Fibroblast of the conjunctiva (primary cell): ENCODE results near the gene FAM240A.
"Not testable (repeated sequence)": the region's sequence is repeated elsewhere in the genome, so short reads cannot be mapped to it uniquely, and the experiment has no call there.

Experiments used
- DNase-seq: peaks from one replicate; pipeline ENCODE4 v3.0.0-alpha.2; 2010; ENCODE audit warnings: low read depth

Gene FAM240A

GRCh38 chr3:46612324-46612723 is at the start of gene FAM240A:
Gene FAM240A, plus strand, starts transcription at chr3:46612525. Its CDS starts 159 bp downstream, at chr3:46612684.
- no peak for DNase-seq

GRCh38 chr3:46564190-46565021 is 47.9 kb upstream of the FAM240A start:
- DNase-seq, result no peak

- no peak for DNase-seq
These were observed 47.2 kb upstream of the FAM240A start for GRCh38 chr3:46565077-46565476.

- no peak for DNase-seq
These were observed 46.7 kb upstream of the FAM240A start for GRCh38 chr3:46565607-46566039.

GRCh38 chr3:46566040-46566641 is 46.2 kb upstream of the FAM240A start, which contains the start of gene LRRC2:
Gene LRRC2, minus strand, starts transcription at chr3:46566302. Its CDS starts 14,711 bp downstream, at chr3:46551591.
- DNase-seq, result peak; percentile 35

GRCh38 chr3:46571684-46572083 is 40.6 kb upstream of the FAM240A start:
- no peak for DNase-seq

GRCh38 chr3:46573701-46574100 is 38.6 kb upstream of the FAM240A start:
- no peak for DNase-seq

GRCh38 chr3:46574243-46574646 is 38.1 kb upstream of the FAM240A start:
- DNase-seq, result no peak

- DNase-seq, result no peak
These were observed 37.3 kb upstream of the FAM240A start for GRCh38 chr3:46574881-46575576.

- DNase-seq, result no peak
These were observed 36.6 kb upstream of the FAM240A start for GRCh38 chr3:46575577-46576222.

GRCh38 chr3:46576386-46576785 is 35.9 kb upstream of the FAM240A start:
- no peak for DNase-seq

GRCh38 chr3:46576879-46577278 is 35.4 kb upstream of the FAM240A start:
- no peak for DNase-seq

GRCh38 chr3:46577580-46578249 is 34.6 kb upstream of the FAM240A start:
- DNase-seq, result not testable (repeated sequence)

- no peak for DNase-seq
These were observed 33.2 kb upstream of the FAM240A start for GRCh38 chr3:46578973-46579755.

GRCh38 chr3:46579756-46580286 is 32.5 kb upstream of the FAM240A start:
- DNase-seq, result no peak

- DNase-seq, result no peak
These were observed 31.6 kb upstream of the FAM240A start for GRCh38 chr3:46580675-46581074.

GRCh38 chr3:46584598-46585467 is 27.5 kb upstream of the FAM240A start:
- no peak for DNase-seq

GRCh38 chr3:46585799-46586693 is 26.3 kb upstream of the FAM240A start:
- DNase-seq, result no peak
